Dermis microvascular lymphatic vessel endothelial cell (primary cell): ENCODE results near the gene TP63. TPM values are rescaled to one million over a fixed set of nuclear protein-coding genes. Genes with fewer than 3 reads are reported as not detected.

Experiments
- DNase-seq, 2 donors: peaks; one replicate each; pipeline versions ENCODE4 v3.0.0 to v3.0.0-alpha.2; 2010; ENCODE audit warnings: low read depth in 2 of 2
- total RNA-seq: library from RNA; depleted of rRNA; stranded (reverse); fragments of >200 nt; gene quantifications from 2 replicates; pipeline ENCODE4 v1.2.1, GENCODE V29; 2014

The TP63 gene
- total RNA-seq, 1 donor from 2014 or later, result under 0.01 TPM

DNA sequence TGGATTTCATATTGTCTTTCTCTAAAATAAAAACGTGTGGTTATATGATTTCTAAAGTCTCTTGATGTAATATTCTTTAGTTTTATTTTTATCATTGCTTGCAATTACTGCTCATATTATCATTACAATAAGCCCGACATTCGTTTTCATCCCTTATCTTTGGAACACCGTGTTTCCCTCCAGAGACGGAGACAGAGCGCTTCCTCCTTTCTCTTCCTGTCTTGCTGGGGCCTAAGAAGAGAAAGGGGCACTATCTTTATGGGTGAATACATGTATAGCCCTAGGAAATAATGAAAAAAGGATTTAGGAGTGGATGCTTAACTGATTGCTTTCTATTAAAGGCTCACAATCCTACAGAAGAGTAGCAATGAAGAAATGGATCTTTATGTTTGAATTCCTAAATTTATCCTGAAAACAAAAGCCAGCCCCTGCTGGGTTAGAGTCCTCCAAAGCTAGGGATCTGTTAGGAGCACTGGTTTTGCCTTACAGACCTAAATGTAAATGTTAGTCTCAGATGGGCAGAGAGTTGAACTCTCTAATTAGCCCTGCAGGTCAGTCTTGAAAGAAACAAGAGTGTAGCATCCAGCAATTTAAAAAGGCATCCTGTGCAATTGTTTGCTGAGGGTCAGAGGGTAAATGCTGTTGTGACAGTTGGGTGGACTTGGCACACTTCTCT is 145.1 kb downstream of the TP63 start:
- DNase-seq, result peak in 1 of 2 donors; percentile 34

DNA sequence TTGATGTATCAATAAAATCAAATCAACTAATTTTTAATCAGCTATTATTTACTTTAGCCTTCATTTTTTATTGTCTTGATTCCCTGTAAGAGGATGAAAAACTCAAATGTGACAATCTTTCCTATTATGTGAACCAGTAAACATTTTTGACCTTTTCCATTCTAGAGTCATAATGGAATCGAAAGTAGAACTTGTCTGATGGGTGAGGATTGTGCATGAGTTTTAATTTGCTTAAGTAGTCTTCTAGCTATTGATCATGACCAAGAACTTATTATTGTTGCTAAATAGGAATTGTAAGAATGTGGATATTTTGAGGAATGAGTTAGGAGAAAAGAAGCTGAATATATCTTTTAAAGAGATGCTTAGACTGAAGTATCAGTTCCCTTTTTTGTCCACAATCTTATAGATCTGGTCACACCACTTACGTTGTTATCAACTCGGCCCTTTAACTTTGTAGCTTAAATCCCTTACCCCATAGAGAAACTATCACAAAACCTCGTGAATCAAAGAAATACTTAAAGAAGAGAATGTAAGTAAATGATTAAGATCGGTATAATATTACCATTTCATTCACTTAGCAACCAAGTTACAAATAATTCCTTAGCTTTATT is 147.3 kb downstream of the TP63 start:
- no peak for DNase-seq

DNA sequence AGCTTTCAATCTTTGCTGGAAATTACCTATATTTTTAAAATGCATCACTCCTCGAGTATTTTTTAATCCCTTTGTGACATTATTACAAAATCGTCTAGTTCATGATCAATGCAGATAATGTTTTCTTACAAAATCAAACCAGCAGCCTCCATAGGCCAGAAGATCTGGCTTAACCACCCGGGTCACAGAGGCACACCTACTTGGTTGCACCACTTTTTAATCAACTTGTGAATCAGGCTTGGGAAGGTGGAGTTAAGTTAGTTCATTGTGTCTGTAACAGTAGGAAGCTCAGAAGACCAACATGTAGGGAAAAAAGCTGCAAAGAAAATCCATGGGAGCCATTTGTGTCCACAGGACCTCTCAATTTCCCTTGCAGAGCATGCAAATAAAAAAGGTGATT is 148.0 kb downstream of the TP63 start:
- DNase-seq, result no peak

GRCh38 chr3:189780546-189781270 is 149.5 kb downstream of the TP63 start:
- no peak for DNase-seq

- no peak for DNase-seq
Measured at GRCh38 chr3:189781415-189781814, 150.2 kb downstream of the TP63 start.

GRCh38 chr3:189786479-189787064 is 155.4 kb downstream of the TP63 start:
- DNase-seq, result no peak

- DNase-seq, result no peak
Measured at GRCh38 chr3:189787191-189787590, 156.0 kb downstream of the TP63 start.

- peak in 1 of 2 donors; percentile 32 for DNase-seq
Measured at GRCh38 chr3:189787632-189788031, 156.4 kb downstream of the TP63 start.

DNA sequence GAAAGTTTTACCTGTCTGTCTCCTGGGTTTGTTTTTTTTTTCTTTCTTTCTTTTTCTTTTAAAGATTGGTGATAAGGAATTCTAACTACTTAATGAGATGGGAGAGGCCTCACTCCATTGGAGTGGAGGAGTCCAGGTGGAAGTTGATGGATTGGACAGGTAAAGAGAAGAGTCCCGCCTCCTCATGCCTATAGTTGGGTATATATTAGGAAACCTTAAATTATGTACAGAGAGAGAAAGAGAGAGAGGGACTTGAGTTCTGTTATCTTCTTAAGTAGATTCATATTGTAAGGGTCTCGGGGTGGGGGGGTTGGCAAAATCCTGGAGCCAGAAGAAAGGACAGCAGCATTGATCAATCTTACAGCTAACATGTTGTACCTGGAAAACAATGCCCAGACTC is 158.2 kb downstream of the TP63 start:
- no peak for DNase-seq

DNA sequence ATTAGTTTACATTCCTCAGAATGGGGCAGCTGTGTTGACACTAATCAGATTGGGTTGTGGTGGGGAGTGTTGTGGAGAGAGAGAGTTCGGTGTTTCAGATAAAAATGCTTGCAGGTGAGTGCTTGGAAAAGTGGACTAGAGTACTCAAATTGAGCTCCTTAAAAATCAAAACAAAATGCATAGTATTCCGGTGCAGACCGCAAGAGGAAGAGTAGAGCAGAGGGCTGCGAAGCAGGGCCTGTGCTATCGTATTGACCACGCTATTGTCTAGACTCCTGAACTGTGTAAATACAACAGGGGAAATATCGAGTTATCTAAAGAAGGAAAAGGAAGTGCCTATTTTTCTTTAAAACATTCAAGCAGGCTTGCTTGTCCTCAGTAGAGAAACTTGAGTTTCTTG is 159.5 kb downstream of the TP63 start:
- peak in 1 of 2 donors; percentile 66 for DNase-seq

GRCh38 chr3:189792046-189792929 is 161.1 kb downstream of the TP63 start:
- no peak for DNase-seq

GRCh38 chr3:189794518-189794917 is 163.3 kb downstream of the TP63 start:
- DNase-seq, result no peak

- DNase-seq, result no peak
Measured at GRCh38 chr3:189797103-189797750, 166.0 kb downstream of the TP63 start.

GRCh38 chr3:189799366-189799765 is 168.2 kb downstream of the TP63 start:
- DNase-seq, result no peak

GRCh38 chr3:189800436-189800835 is 169.2 kb downstream of the TP63 start:
- no peak for DNase-seq

DNA sequence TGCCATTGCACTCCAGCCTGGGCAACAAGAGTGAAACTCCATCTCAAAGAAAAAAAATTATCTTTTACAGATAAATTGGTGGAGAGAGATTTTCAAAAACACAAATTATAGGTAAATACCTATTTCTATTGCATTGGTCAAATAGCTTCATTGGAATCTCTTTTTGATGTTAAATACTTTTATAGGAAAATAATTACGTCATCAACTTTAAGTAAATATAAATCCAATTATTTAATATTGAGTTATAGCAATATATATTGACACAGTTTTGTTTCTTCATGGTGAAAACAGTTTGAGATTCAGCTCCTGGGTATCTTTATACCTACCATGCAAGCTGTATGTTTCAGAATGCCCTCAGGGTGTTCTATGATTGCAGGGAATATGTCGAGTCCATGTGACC is 172.1 kb downstream of the TP63 start:
- DNase-seq, result no peak

- no peak for DNase-seq
Measured at GRCh38 chr3:189805375-189806067, 174.3 kb downstream of the TP63 start.

GRCh38 chr3:189806171-189806951 is 175.2 kb downstream of the TP63 start:
- DNase-seq, result no peak

- DNase-seq, result no peak
Measured at GRCh38 chr3:189808246-189809007, 177.2 kb downstream of the TP63 start.
